ENCODE results near the gene ARHGAP12.

GRCh38 chr10:31884386-31884785 lies 44.2 kb downstream of the ARHGAP12 start:
- TF ChIP-seq CTCF (IDR thresholded peaks at IDR 0.05; ENCODE audit: extremely low read depth in 1 of 2, insufficient read depth in 1 of 2, low read depth in 1 of 2, low read length in 2 of 2), result no peak
- no peak for TF ChIP-seq MAX (IDR thresholded peaks at IDR 0.05; ENCODE audit: insufficient read depth, insufficient read length)
- TF ChIP-seq EZH2 (IDR thresholded peaks at IDR 0.05; ENCODE audit: borderline replicate concordance, low read depth, low read length, severe bottlenecking), result no peak
- TF ChIP-seq POLR2A (IDR thresholded peaks at IDR 0.05; ENCODE audit: low read depth, low read length), result no peak
- no peak for TF ChIP-seq POLR2AphosphoS5 (IDR thresholded peaks at IDR 0.05; ENCODE audit: insufficient read depth, low read depth, low read length)
- TF ChIP-seq FOS (IDR thresholded peaks at IDR 0.05; ENCODE audit: borderline replicate concordance, insufficient read depth, low read length), result no peak
- no peak for TF ChIP-seq JUN (IDR thresholded peaks at IDR 0.05; ENCODE audit: borderline replicate concordance, insufficient read depth, insufficient read length, low read depth)

Measured in endothelial cell of umbilical vein (primary cell).